Sigmoid colon (tissue), 7 donors: ENCODE results near the gene MAPK12. TPM values are rescaled to one million over a fixed set of nuclear protein-coding genes. Genes with fewer than 3 reads are reported as not detected.

Experiments
- DNase-seq: peaks from one replicate; pipeline ENCODE4 v3.0.0-alpha.2; 2019
- H3K27ac ChIP-seq, 4 donors: fragments of 200-600 bp; sonication (generic); one replicate each; pipeline ENCODE4 v1.5.1; 2016 to 2019; ENCODE audit warnings: mild to moderate bottlenecking in 1 of 4
- H3K27me3 ChIP-seq, 3 donors: fragments of 200-600 bp; sonication (generic); one replicate each; pipeline ENCODE4 v1.5.1; 2019; ENCODE audit warnings: mild to moderate bottlenecking in 1 of 3
- H3K36me3 ChIP-seq, 4 donors: fragments of 200-600 bp; sonication (generic); one replicate each; pipeline ENCODE4 v1.5.1; 2016 to 2019
- H3K4me1 ChIP-seq, 4 donors: fragments of 200-600 bp; sonication (generic); one replicate each; pipeline ENCODE4 v1.5.1; 2017 to 2019
- H3K4me3 ChIP-seq, 4 donors: fragments of 200-600 bp; sonication (generic); one replicate each; pipeline ENCODE4 v1.5.1; 2017 to 2019; ENCODE audit warnings: mild to moderate bottlenecking in 2 of 4, moderate library complexity in 1 of 4
- H3K9me3 ChIP-seq, 4 donors: fragments of 200-600 bp in 3 of 4; sonication (generic) in 3 of 4; one replicate each; pipeline versions ENCODE4 v1.5.1 to v1.6.1; 2013 to 2019
- CTCF ChIP-seq, 4 experiments: fragments of 450-650 bp in 3 of 4; fragments of 200-600 bp in 1 of 4; IDR thresholded peaks; one replicate each; pipeline ENCODE4 v1.5.1; 2016 to 2019; ENCODE audit warnings: antibody characterized with exemption in 4 of 4, mild to moderate bottlenecking in 3 of 4, moderate library complexity in 2 of 4
- EP300 ChIP-seq, 4 donors: sonication (generic); formaldehyde crosslinking; IDR thresholded peaks; one replicate each; pipeline ENCODE4 v1.6.1; 2017; ENCODE audit warnings: antibody characterized with exemption in 4 of 4
- POLR2A ChIP-seq, 2 donors: fragments of 450-650 bp; IDR thresholded peaks; one replicate each; pipeline ENCODE4 v1.6.1; 2016; ENCODE audit warnings: antibody characterized with exemption in 2 of 2, mild to moderate bottlenecking in 2 of 2, moderate library complexity in 2 of 2
- POLR2AphosphoS5 ChIP-seq, 4 donors: sonication (generic); formaldehyde crosslinking; IDR thresholded peaks; one replicate each; pipeline ENCODE4 v1.6.1; 2017; ENCODE audit warnings: antibody characterized with exemption in 4 of 4
- WGBS, 2 donors: extraction: QIAGEN DNeasy Blood & Tissue Kit; methylation state at CpG; one replicate each; pipeline ENCODE4 v1.1.7; 2013; 5-methylcytosine and 5-hydroxymethylcytosine counted together
- intact Hi-C: fragments of 100-400 bp; cut with DNase I; formaldehyde crosslinking; loops from one replicate; pipeline ENCODE4 v1.15.1; 2023
- polyA plus RNA-seq, 3 donors: library from polyadenylated mRNA; stranded (reverse); fragments of 200-250 nt; gene quantifications; one replicate each; pipeline ENCODE4 v1.2.3, GENCODE V29; 2013
- total RNA-seq, 4 donors: library from RNA; depleted of rRNA; stranded (reverse); fragments of >200 nt; gene quantifications; one replicate each; pipeline ENCODE4 v1.1.0, GENCODE V29; 2016
- donor health status: healthy with polysubstance abuse.
- donor health status: Bipolar disorder and iron deficiency.
- donor health status: healthy.

Gene MAPK12
- total and polyA plus RNA-seq, 7 donors: 0.60 to 10.0 (median 3.9) TPM

- Histone ChIP-seq H3K27me3 (peaks cover 0 to 48% (median 23%) of the 10 kb centered on the region in 3 donors), H3K9me3 (no peaks in the 10 kb centered on the region), H3K4me1 (peaks cover 0 to 20% (median 18%) of the 10 kb centered on the region in 4 donors), H3K4me3 (no peak overlapping the region), H3K27ac (no peak overlapping the region), H3K36me3 (no peaks in the 10 kb centered on the region)
- TF ChIP-seq POLR2AphosphoS5 (IDR thresholded peaks at IDR 0.05) (no peak), EP300 (IDR thresholded peaks at IDR 0.05) (no peak), POLR2A (IDR thresholded peaks at IDR 0.05) (no peak), CTCF (IDR thresholded peaks at IDR 0.05) (no peak)
- no peak for DNase-seq
- WGBS, 2 donors: 41 to 85% methylated on average over 12 of the region's 12 CpGs
- intact Hi-C loops: no loop called here
These were observed 5.1 kb downstream of the MAPK12 start for GRCh38 chr22:50256258-50256862.

- no peak for DNase-seq
- Histone ChIP-seq H3K4me1 (peaks cover 0 to 23% (median 16%) of the 10 kb centered on the region in 4 donors), H3K36me3 (no peaks in the 10 kb centered on the region), H3K27ac (no peak overlapping the region), H3K9me3 (no peaks in the 10 kb centered on the region), H3K4me3 (no peak overlapping the region), H3K27me3 (peaks cover 0 to 42% (median 20%) of the 10 kb centered on the region in 3 donors)
- WGBS, 2 donors: 84 to 93% methylated on average over 17 of the region's 17 CpGs
- intact Hi-C loops: no loop called here
- no peak for TF ChIP-seq POLR2A (IDR thresholded peaks at IDR 0.05)
- TF ChIP-seq POLR2AphosphoS5 (IDR thresholded peaks at IDR 0.05): no peak
- TF ChIP-seq EP300 (IDR thresholded peaks at IDR 0.05): no peak
- TF ChIP-seq CTCF (IDR thresholded peaks at IDR 0.05): no peak
These were observed 5.9 kb downstream of the MAPK12 start for GRCh38 chr22:50255607-50256006.

- Histone ChIP-seq H3K27ac (no peak overlapping the region), H3K36me3 (no peaks in the 10 kb centered on the region), H3K4me3 (no peak overlapping the region), H3K9me3 (no peaks in the 10 kb centered on the region), H3K27me3 (peaks cover 0 to 37% (median 15%) of the 10 kb centered on the region in 3 donors), H3K4me1 (peaks cover 0 to 23% (median 17%) of the 10 kb centered on the region in 4 donors)
- TF ChIP-seq POLR2A (IDR thresholded peaks at IDR 0.05): no peak
- no peak for TF ChIP-seq EP300 (IDR thresholded peaks at IDR 0.05)
- TF ChIP-seq POLR2AphosphoS5 (IDR thresholded peaks at IDR 0.05): no peak
- no peak for TF ChIP-seq CTCF (IDR thresholded peaks at IDR 0.05)
- intact Hi-C loops: no loop called here
- DNase-seq: no peak
- 83 to 88% methylated on average over 19 of the region's 19 CpGs for WGBS, 2 donors
These were observed 6.4 kb downstream of the MAPK12 start for GRCh38 chr22:50255099-50255498.

- no peak for TF ChIP-seq POLR2AphosphoS5 (IDR thresholded peaks at IDR 0.05)
- no peak for TF ChIP-seq CTCF (IDR thresholded peaks at IDR 0.05)
- 43 to 78% methylated on average over 8 of the region's 8 CpGs for WGBS, 2 donors
- Histone ChIP-seq H3K4me3 (no peak overlapping the region), H3K36me3 (no peaks in the 10 kb centered on the region), H3K4me1 (peaks cover 0 to 35% (median 26%) of the 10 kb centered on the region in 4 donors), H3K27me3 (peaks cover 0 to 26% (median 4%) of the 10 kb centered on the region in 3 donors), H3K9me3 (no peaks in the 10 kb centered on the region), H3K27ac (no peak overlapping the region)
- intact Hi-C loops: no loop called here
- no peak for DNase-seq
These were observed 7.5 kb downstream of the MAPK12 start for GRCh38 chr22:50253941-50254340.
